ENCODE data around the gene TPRG1.

The TPRG1 gene

DNA sequence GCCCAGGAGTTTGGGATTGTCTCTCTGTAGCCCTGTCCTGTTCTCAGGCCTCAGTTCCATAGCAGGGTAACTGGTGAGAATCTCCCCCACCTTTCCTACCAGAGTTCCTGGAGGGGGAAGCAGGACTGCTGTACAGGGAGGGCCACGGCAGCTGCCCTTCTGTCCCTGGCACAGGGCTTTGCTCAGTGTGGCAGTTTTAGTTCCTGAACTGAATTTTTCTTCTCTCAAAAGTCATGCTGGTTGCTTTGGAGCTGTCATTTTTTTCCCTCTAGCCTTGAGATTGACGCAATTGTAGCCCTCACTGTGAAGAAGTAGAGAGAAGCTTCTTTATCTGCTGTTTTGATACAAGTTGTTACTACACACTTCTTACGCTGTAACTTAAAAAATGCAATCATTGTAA is 55.5 kb downstream of the TPRG1 start:
- DNase-seq (ENCODE audit: low read depth in 1 of 2, low spot score in 1 of 2), result no peak

DNA sequence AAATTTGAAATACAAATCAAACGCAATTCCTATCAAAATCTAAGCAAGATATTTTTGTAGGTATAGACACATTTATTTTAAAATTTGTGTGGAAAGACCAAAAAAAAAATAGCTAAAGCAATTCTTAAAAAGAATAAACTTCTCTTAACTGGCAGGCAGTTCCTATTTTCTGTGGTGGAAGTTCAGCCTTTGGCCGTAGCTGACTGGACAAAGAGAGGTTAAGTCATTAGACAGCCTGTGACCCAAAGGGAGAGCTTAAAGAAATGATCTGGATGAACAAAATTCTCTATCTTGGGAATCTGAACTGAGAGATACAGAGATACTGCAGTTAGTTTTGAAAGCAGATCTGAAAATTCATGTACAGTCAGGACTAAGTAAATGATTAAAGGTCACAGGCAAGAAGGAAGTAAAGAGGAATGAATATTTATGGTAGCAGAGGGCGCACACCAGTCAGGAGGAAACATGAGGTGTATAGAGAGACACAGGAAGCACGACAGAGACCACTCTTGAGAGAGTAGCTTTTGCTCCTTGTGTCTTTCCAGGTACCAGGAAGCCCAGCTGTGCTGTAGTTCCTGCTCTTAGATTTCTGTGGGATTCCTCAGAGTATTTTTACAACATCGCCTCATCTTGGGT is 57.5 kb downstream of the TPRG1 start:
- no peak for DNase-seq (ENCODE audit: low read depth in 1 of 2, low spot score in 1 of 2)

DNA sequence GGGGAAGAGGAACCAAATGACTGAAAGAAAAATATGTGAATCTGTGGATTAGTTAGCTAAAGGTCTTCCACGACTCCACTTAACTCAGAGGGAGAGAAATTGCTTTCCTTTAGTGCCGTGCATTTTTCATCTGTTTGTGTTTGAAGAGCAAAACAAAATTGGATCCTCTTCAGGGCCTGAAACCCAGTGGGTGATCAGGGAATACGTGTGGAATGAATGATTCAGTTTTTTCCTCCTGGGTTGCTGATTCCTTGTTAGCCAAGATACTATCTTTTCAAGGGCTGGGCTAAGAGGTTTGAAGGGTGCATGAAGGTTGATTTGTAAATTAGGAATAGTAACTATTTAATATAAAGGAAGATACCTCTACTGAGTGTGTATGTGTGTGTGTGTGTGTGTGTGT is 61.0 kb downstream of the TPRG1 start:
- DNase-seq (ENCODE audit: low read depth in 1 of 2, low spot score in 1 of 2), result no peak

DNA sequence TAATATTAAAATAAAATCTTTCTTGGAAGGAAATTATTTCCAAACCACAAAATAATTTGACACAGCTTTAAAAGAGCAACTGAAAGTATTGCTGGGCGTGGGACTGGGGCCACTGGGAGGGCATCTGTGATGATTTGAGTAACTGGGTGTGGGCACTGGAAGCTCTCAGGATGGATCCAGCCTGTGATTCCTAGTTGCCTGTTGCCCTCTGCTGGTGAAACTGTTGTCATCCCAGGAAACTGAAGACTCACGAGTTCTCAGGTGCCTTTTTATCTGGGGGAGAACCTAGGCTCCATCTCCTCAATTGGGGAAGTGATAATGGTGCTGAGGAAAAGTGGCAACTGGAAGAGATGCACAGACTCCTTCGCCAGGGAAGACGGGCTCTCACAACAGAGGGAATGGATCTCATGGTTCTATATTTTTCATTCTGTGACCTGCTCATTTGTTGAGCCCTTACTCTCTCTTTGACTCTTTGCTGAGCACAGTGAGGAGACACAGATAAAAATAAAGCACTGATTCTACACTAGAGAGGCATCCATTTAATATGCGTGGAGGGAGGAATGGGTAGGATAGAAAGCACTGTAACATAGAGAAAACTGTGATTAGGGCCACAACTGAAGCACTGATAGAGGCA is 61.6 kb downstream of the TPRG1 start:
- peak in 1 of 2 donors; percentile 7 for DNase-seq (ENCODE audit: low read depth in 1 of 2, low spot score in 1 of 2)

DNA sequence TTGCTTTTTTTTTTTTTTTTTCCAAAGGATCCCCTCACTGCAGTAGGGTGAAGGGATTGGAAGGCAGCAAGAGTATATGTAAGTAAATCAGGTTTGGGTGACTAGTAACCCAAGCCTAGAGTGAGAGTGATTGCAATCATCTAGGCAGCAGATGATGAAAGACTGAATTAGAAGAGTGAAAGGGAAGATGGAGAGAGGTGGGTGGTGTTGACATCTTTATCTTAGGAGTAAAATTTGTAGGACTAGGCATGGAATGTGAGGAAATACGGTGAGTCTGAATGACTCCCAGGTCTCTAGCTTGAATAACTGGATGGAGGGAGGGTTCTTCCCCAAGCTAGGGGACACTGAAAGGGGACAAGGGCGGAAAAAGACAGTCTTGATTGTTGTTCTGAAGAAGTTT is 63.4 kb downstream of the TPRG1 start:
- no peak for DNase-seq (ENCODE audit: low read depth in 1 of 2, low spot score in 1 of 2)

DNA sequence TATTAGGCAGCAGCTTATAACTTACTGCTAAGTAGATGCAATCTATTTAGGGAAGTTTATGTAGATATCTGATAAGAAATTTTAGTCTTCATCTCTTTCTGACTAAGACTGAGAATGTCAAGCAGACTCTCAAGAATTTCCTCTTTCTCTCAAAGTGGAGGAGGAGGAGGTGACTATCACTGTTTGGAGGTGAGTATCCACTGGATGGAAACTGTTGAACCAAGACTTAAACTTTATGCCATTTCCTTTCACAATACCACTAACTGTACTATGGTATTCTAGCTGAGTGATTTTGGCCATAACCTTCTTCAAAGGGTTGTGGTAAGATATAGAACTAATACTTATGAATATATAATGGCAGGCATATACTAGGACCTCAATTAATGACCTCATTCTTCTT is 64.6 kb downstream of the TPRG1 start:
- no peak for DNase-seq (ENCODE audit: low read depth in 1 of 2, low spot score in 1 of 2)

DNA sequence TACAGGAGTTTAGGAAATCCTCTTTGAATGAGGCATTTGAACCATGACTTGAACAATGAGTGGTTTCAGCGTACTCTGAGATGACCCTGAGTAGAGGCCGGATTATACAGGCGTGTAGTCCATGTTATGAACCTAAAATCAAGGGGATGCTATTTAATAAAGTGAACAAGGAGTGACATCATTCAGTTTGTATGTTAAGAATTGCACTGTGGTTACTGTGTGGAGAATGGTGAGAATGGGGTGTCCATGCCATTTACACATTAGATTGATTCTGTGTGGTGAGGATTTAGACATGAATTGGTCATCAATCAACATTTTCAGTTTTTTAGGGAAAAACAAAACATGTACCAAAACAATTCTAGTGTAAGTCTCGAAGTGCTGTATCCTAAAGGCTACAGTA is 65.8 kb downstream of the TPRG1 start:
- DNase-seq (ENCODE audit: low read depth in 1 of 2, low spot score in 1 of 2), result no peak

DNA sequence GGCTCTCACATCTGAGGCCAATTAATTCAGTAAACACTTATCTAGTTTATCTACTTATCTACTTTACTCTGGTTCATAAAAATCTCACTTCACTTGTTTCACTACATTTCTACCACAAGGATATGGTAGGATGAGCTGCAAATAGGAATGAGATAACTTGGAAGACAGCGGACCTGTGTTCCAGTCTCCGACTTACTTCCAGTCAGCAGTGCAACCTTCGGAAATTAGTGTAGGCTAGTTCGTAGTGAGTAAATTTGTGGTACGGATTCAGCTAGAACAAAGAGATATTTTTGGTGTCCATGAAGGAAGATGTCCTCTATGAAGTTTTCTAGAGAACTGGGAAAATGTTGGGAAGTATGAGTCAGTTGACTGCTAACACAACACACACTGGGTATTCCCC is 66.3 kb downstream of the TPRG1 start:
- DNase-seq (ENCODE audit: low read depth in 1 of 2, low spot score in 1 of 2), result no peak

DNA sequence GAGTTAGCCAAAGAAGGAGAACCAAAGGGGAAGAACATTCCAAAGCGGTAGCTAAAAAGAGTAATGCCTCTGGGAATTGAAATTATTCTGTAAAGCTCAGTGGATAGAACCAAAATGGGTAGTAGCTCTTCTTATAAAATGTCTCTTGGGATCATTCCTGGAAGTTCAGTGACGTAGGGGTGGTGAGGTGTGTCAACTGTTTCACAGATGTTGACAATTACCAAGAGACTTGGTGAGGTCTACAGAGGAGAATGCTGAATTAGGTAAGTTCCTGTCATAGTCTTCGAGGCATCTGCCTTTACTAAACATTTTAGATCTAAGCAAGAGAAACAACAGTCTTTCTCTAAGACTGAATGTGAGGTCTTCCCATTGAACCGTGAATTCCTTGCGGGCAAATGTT is 67.8 kb downstream of the TPRG1 start:
- DNase-seq (ENCODE audit: low read depth in 1 of 2, low spot score in 1 of 2), result no peak

DNA sequence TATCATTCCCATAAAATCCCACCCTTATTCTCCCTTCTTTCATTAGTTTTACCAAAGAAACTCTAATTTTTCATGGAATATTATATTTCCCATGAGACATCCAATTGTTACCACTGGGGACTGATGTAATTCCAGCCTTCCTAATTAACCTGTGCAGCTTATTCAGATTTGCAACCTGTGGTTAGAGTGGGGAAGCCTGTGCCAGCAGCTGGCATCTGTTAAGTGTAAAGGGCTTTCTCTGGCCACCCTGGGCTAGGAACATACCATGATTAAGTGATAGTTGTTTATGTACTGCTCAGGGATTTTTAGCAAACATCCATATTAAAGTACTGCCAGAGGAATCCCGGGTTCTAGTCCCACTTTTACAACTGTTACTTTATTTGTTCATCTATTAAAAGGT is 78.2 kb downstream of the TPRG1 start:
- DNase-seq (ENCODE audit: low read depth in 1 of 2, low spot score in 1 of 2), result no peak

DNA sequence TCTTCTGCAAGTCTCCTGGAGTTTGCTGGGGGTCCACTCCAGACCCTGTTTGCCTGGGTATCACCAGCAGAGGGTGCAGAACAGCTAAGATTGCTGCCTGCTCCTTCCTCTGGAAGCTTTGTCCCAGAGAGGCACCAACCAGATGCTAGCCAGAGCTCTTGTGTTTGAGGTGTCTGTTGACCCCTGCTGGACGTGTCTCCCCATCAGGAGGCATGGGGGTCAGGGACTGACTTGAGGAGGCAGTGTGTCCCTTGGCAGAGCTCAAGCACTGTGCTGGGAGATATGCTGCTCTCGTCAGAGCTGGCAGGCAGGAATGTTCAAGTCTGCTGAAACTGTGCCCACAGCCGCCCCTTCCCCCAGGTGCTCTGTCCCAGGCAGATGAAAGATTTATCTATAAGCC is 86.5 kb downstream of the TPRG1 start:
- DNase-seq (ENCODE audit: low read depth in 1 of 2, low spot score in 1 of 2), result no peak

DNA sequence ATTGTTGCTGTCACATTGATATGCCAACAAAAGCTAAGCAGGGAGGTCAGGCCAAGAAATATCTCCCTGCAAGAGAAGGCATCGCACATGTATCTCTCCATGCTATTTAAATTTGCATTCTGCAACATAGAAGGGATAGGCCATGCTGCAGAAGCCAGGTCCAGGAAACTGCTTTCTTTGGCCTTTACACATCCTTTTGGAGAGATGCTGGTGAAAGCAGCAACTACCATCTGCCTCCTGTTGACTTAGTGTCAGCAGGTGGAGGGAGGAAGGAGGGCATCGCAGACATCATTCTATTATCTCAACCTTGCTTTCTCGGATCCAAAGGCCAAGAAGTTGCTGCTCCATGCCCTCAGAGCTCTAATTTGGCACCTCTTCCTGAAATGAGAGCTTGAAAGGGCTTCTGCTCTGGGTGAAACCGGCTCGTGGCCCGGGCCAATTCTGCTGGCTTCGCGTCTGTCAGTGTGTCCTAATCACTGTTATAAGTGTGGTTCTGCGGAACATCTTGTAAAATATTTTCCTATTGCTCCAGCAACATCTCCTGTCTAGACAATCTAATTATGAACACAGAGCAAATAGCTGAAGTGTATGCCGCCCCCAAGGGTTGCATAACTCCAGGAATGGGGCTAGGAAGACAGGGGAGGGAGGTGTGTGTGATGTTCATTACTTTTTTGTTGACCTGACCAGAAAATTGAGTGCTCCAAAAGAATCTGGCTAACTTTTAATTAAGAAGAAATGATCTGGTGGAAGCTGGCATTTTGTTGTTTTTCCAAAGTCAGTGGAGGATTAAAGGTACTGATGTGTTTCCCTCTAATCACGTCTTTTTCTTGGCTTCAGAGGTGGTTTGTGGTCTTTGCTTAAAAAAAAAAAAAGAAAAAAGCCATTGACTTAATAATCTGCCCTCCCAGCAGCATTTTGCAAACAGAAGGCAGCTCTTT is 89.1 kb downstream of the TPRG1 start:
- DNase-seq (ENCODE audit: low read depth in 1 of 2, low spot score in 1 of 2), result no peak

DNA sequence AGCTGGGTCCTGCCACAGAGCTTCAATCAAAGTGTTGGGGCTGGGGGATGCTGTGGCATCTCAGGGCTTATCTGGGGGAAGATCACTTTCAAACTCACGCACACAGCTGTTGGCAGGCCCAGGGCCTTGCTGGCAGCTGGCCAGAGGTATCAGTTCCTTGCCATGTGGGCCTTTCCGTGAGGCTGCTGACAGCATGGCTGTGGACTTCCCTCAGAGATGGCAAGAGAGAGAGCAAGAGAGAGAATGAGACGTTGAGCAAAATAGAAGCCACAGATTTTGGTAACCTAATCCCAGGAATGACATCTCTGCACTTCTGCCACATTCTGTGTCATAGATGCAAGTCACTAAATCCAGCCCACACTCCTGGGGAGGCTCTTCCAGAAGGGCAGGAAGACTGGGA is 91.0 kb downstream of the TPRG1 start:
- no peak for DNase-seq (ENCODE audit: low read depth in 1 of 2, low spot score in 1 of 2)

DNA sequence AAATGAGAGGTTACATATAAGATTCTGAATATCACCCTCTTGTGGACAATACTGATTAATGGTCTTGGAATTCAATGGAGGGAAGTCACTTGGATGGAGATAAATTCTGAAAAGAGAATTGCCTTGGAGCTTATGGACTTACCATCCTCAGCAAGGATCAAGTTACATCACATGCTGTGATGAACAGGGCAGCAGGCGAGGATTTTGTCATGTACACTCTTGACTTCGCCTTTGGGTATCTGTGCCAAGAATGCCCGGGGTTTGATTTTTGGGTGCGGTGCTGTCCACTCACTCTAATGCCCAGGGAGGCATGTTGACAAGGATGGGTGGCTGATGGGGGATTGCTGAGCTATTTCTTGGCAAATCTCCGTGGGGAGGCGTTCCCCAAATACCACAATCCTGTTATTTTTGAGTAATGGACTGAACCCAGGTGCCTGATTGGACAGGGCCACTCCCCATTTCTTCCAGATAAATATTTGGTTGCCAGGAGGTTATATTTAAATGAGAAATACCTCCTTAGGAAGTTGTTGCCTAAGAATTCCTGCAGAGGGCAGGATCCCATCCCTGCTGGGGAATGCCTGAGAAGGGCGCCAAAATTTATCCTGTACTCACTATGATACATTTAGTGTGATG is 96.3 kb downstream of the TPRG1 start:
- DNase-seq (ENCODE audit: low read depth in 1 of 2, low spot score in 1 of 2), result no peak

DNA sequence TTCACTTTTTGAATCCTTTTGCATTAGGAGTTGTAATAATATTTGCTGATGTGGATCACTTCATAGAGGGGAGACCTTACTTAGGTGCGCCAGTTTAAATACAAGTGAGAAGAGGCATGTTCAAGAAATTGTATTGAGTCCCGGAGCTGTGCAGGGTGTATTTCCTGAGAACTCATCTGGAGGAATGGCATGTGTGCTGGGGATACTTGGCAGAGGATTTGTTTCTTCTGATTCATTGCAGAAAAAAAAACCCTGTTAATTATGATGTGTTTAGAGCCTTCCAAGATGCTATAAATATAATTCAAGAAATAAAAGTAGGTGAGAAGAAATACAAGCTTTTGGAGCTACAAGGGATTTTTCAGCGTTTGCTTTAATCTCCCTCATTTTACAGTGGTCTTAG is 97.6 kb downstream of the TPRG1 start:
- DNase-seq (ENCODE audit: low read depth in 1 of 2, low spot score in 1 of 2), result no peak

DNA sequence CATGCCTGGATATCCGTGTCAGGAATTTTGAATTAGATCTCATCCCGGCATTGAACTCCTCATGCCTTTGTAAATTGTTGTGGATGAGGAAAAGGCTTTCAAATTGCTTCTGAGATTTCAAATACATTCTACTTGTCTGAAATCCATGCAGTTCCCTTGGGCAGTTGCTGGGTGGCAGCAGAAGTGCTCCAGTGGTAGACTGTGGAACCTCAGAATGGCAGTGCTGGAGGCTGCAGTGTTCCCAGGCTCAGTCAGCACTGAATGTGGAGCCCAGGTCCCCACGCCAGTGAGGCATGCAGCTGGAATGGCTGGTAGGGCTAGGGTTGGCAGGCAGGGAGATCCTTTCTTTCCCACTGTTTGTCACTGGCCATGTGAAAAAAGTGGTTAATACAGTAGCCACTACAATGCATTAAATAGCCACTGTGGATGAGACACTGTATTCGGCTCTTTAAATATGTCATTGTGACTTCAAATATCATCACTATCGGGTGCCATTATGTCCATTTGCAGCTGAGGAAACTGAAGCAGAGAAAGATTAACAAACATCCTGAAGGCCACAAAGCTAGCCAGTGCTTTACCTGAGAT is 98.6 kb downstream of the TPRG1 start:
- peak in 1 of 2 donors; percentile 32 for DNase-seq (ENCODE audit: low read depth in 1 of 2, low spot score in 1 of 2)

DNA sequence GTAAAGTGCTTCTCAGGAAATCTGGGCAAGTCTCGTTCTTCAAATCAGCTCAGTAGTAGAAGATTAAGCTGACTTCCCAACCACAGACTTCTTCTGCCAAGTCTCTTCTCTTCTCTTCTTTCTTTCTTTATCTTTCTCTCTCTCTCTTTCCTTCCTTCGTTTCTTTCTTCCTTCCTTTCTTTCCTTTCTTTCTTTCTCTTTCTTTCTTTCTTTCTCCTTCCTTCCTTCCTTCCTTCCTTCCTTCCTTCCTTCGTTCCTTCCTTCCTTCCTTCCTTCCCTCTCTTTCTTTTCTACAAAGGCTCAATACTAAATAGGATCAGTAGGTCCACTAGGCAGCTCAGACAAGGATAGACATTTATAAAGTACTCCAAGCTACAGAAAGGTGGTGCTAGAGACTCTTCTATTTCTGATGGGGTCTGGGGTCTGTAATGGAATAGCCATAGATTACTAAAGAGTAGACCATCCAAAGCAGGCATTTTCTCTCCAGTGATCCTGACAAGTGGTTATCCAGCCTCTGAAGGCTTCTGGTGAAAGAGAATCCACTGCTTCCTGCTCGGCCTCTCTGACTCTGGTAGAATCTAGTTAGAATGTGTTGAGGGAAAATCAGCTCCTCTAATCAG is 100.8 kb downstream of the TPRG1 start:
- no peak for DNase-seq (ENCODE audit: low read depth in 1 of 2, low spot score in 1 of 2)

DNA sequence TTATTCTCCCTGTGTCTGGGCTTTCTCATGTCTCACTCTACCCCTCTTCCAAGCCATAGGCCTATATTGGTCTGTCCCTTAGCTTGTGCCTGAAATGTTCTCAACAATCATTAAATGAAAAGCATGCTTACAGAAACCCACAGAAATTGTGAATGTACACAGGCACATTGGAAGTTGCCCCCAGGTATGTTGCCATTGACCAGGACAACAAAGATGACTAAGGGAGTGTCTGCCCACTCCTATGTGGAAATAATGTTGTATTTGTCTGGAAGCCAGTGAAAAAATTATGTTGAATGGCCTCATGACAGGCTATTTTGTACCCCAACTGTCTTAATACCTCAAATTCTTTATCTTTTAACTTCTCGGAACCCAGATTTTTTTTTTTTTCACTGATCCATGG is 102.0 kb downstream of the TPRG1 start:
- no peak for DNase-seq (ENCODE audit: low read depth in 1 of 2, low spot score in 1 of 2)

DNA sequence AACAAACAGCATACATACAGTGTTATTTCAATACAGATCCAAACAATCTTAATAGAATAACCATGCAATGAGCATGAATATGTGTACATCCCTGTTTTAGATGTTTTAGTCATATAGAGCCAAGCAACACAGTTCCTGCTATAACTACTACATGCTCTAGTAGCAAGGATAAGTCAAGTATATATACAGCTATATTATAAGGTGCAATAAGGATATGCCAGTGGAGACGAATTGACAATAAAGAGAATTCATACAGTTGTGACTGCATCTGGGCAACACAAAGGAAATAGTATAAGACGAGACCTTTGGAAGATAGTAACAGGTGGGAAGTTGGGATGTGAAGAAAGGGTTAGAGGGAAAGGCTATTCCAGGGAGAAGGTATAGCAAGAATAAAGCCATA is 103.4 kb downstream of the TPRG1 start:
- DNase-seq (ENCODE audit: low read depth in 1 of 2, low spot score in 1 of 2), result no peak

DNA sequence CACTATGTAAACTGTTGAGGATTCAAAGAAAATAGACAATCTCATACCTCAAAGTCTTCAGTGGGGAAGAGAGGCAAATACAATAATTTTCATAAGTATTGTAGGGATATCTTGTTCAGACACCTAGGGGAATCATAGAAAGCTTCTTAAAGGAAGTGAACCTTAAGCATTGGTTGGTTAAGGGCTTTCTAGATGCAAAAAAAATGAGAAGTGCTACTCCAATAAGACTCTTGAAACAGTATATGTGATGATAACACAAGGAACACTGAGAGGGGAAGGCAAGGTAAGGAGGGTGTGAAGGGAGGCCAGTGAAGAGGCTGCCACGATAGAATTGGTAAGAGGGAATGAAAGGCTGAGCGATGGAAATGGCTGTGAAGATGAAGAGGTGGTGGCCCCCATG is 104.1 kb downstream of the TPRG1 start:
- DNase-seq (ENCODE audit: low read depth in 1 of 2, low spot score in 1 of 2), result no peak
